ENCODE results near the gene LY6G5B. TPM values are rescaled to one million over a fixed set of nuclear protein-coding genes. Genes with fewer than 3 reads are reported as not detected.
A peak's percentile ranks its signal among the peaks of the same experiment; 100 is the strongest.

The LY6G5B gene
- total RNA-seq, 1 donor from 2014 or later, result 24.8 TPM

- Mint-ChIP-seq H3K27ac (no peak overlapping the region), H3K4me1 (ENCODE audit: low read depth) (peaks cover 13% of the 10 kb centered on the region), H3K9me3 (ENCODE audit: low read depth) (no peaks in the 10 kb centered on the region), H3K36me3 (ENCODE audit: insufficient read depth) (peaks cover 28% of the 10 kb centered on the region), H3K27me3 (no peaks in the 10 kb centered on the region), H3K4me3 (ENCODE audit: low read depth) (no peak overlapping the region)
- DNase-seq (ENCODE audit: low spot score, unreplicated experiment), result no peak
- no peak for TF ChIP-seq CTCF (IDR thresholded peaks at IDR 0.05; ENCODE audit: unreplicated experiment)
Measured at GRCh38 chr6:31693535-31693934, 23.8 kb downstream of the LY6G5B start.

GRCh38 chr6:31697555-31697954 lies 27.8 kb downstream of the LY6G5B start:
- Mint-ChIP-seq H3K36me3 (ENCODE audit: insufficient read depth) (peaks cover 25% of the 10 kb centered on the region), H3K27me3 (no peaks in the 10 kb centered on the region), H3K4me1 (ENCODE audit: low read depth) (peaks cover 17% of the 10 kb centered on the region), H3K4me3 (ENCODE audit: low read depth) (no peak overlapping the region), H3K9me3 (ENCODE audit: low read depth) (no peaks in the 10 kb centered on the region), H3K27ac (peak overlapping the region; percentile 27)
- no peak for TF ChIP-seq CTCF (IDR thresholded peaks at IDR 0.05; ENCODE audit: unreplicated experiment)
- no peak for DNase-seq (ENCODE audit: low spot score, unreplicated experiment)

- H3K36me3 Mint-ChIP-seq (ENCODE audit: insufficient read depth), result peaks cover 16% of the 10 kb centered on the region
- H3K4me1 Mint-ChIP-seq (ENCODE audit: low read depth), result peaks cover 20% of the 10 kb centered on the region
- no peak for DNase-seq (ENCODE audit: low spot score, unreplicated experiment)
- H3K9me3 Mint-ChIP-seq (ENCODE audit: low read depth), result no peaks in the 10 kb centered on the region
- peak overlapping the region; percentile 96 for H3K4me3 Mint-ChIP-seq (ENCODE audit: low read depth)
- TF ChIP-seq CTCF (IDR thresholded peaks at IDR 0.05; ENCODE audit: unreplicated experiment), result no peak
- H3K27me3 Mint-ChIP-seq, result no peaks in the 10 kb centered on the region
- peak overlapping the region; percentile 6 for H3K27ac Mint-ChIP-seq
Measured at GRCh38 chr6:31700740-31701401, 31.1 kb downstream of the LY6G5B start.

GRCh38 chr6:31701666-31702404 lies 32.1 kb downstream of the LY6G5B start:
- H3K4me1 Mint-ChIP-seq (ENCODE audit: low read depth), result peaks cover 20% of the 10 kb centered on the region
- peak overlapping the region; percentile 96 for H3K4me3 Mint-ChIP-seq (ENCODE audit: low read depth)
- TF ChIP-seq CTCF (IDR thresholded peaks at IDR 0.05; ENCODE audit: unreplicated experiment), result no peak
- peak overlapping the region; percentile 95 for H3K27ac Mint-ChIP-seq
- no peak for DNase-seq (ENCODE audit: low spot score, unreplicated experiment)
- H3K36me3 Mint-ChIP-seq (ENCODE audit: insufficient read depth), result peaks cover 14% of the 10 kb centered on the region
- H3K27me3 Mint-ChIP-seq, result no peaks in the 10 kb centered on the region
- no peaks in the 10 kb centered on the region for H3K9me3 Mint-ChIP-seq (ENCODE audit: low read depth)

- H3K4me3 Mint-ChIP-seq (ENCODE audit: low read depth), result peak overlapping the region; percentile 96
Measured at GRCh38 chr6:31702405-31702818, 32.6 kb downstream of the LY6G5B start.

More at GRCh38 chr6:31702405-31702818, 32.6 kb downstream of the LY6G5B start:
- Mint-ChIP-seq H3K27me3 (no peaks in the 10 kb centered on the region), H3K27ac (peak overlapping the region; percentile 95), H3K9me3 (ENCODE audit: low read depth) (no peaks in the 10 kb centered on the region), H3K4me1 (ENCODE audit: low read depth) (peaks cover 19% of the 10 kb centered on the region), H3K36me3 (ENCODE audit: insufficient read depth) (peaks cover 11% of the 10 kb centered on the region)
- no peak for TF ChIP-seq CTCF (IDR thresholded peaks at IDR 0.05; ENCODE audit: unreplicated experiment)
- DNase-seq (ENCODE audit: low spot score, unreplicated experiment), result no peak
